Measurements from ENCODE around the gene SPINK8.

The SPINK8 gene

GRCh38 chr3:48367201-48367600 is 33.7 kb upstream of the SPINK8 start:
- H2AFZ ChIP-seq (ENCODE audit: low read length): no peak overlapping the region
- H3K4me2 ChIP-seq (ENCODE audit: low read depth, low read length, poor library complexity, severe bottlenecking): no peak overlapping the region
- peaks cover 3% of the 10 kb centered on the region; the same call in 1 of the 2 replicates for H3K9me3 ChIP-seq (ENCODE audit: insufficient read depth, low read depth, low read length)
- no peak overlapping the region for H3K4me3 ChIP-seq (ENCODE audit: low read length, poor library complexity, severe bottlenecking)
- H4K20me1 ChIP-seq (ENCODE audit: insufficient read depth, low read length, poor library complexity, severe bottlenecking): no peaks in the 10 kb centered on the region
- H3K36me3 ChIP-seq (ENCODE audit: insufficient read depth, low read length): no peaks in the 10 kb centered on the region
- H3K79me2 ChIP-seq (ENCODE audit: insufficient read depth, low read length): no peaks in the 10 kb centered on the region
- no peak overlapping the region for H3K9ac ChIP-seq (ENCODE audit: low read depth, low read length, poor library complexity, severe bottlenecking)
- TF ChIP-seq, protein P1, sequence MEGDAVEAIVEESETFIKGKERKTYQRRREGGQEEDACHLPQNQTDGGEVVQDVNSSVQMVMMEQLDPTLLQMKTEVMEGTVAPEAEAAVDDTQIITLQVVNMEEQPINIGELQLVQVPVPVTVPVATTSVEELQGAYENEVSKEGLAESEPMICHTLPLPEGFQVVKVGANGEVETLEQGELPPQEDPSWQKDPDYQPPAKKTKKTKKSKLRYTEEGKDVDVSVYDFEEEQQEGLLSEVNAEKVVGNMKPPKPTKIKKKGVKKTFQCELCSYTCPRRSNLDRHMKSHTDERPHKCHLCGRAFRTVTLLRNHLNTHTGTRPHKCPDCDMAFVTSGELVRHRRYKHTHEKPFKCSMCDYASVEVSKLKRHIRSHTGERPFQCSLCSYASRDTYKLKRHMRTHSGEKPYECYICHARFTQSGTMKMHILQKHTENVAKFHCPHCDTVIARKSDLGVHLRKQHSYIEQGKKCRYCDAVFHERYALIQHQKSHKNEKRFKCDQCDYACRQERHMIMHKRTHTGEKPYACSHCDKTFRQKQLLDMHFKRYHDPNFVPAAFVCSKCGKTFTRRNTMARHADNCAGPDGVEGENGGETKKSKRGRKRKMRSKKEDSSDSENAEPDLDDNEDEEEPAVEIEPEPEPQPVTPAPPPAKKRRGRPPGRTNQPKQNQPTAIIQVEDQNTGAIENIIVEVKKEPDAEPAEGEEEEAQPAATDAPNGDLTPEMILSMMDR (conservative IDR thresholded peaks at IDR 0.05; ENCODE audit: low read length): no peak
- no peak for TF ChIP-seq EZH2phosphoT487 (IDR thresholded peaks at IDR 0.05; ENCODE audit: borderline replicate concordance)
- H3K4me1 ChIP-seq (ENCODE audit: insufficient read depth, low read length, poor library complexity, severe bottlenecking): no peaks in the 10 kb centered on the region
- no peaks in the 10 kb centered on the region for H3K27me3 ChIP-seq (ENCODE audit: insufficient read depth, low read length, poor library complexity, severe bottlenecking)
- H3F3A ChIP-seq (ENCODE audit: low read depth): no peaks in the 10 kb centered on the region
- H3K9me2 ChIP-seq (replicated peaks; ENCODE audit: low read depth, low read length): no peaks in the 10 kb centered on the region

DNA sequence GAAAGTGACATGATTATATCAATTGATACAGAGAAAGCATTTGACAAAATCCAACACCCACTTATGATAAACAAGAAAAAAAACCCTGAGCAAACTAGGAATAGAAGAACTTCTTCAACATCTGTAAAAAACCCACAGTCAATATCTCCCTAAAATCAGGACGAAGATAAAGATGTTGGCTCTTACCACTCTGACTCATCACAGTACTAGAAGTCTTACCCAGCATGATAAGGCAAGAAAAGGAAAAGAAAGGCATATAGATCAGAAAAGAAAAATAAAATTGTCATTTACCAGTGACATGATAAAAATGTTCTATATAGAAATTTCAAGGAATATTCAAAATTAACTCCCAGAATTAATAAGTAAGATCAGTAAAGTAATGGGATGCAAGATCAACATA is 31.4 kb upstream of the SPINK8 start:
- H3K4me2 ChIP-seq (ENCODE audit: low read depth, low read length, poor library complexity, severe bottlenecking): no peak overlapping the region
- H3K4me1 ChIP-seq (ENCODE audit: insufficient read depth, low read length, poor library complexity, severe bottlenecking): no peaks in the 10 kb centered on the region
- H3K9ac ChIP-seq (ENCODE audit: low read depth, low read length, poor library complexity, severe bottlenecking): no peak overlapping the region
- H3K79me2 ChIP-seq (ENCODE audit: insufficient read depth, low read length): no peaks in the 10 kb centered on the region
- H3K4me3 ChIP-seq (ENCODE audit: low read length, poor library complexity, severe bottlenecking): no peak overlapping the region
- no peaks in the 10 kb centered on the region; the same call in 1 of the 2 replicates for H3K36me3 ChIP-seq (ENCODE audit: insufficient read depth, low read length)
- no peaks in the 10 kb centered on the region for H3F3A ChIP-seq (ENCODE audit: low read depth)
- no peaks in the 10 kb centered on the region for H3K9me2 ChIP-seq (replicated peaks; ENCODE audit: low read depth, low read length)
- H2AFZ ChIP-seq (ENCODE audit: low read length): no peak overlapping the region
- no peak for TF ChIP-seq EZH2phosphoT487 (IDR thresholded peaks at IDR 0.05; ENCODE audit: borderline replicate concordance)
- TF ChIP-seq, protein P1 (conservative IDR thresholded peaks at IDR 0.05; ENCODE audit: low read length): no peak
- H4K20me1 ChIP-seq (ENCODE audit: insufficient read depth, low read length, poor library complexity, severe bottlenecking): no peaks in the 10 kb centered on the region
- peaks cover 6% of the 10 kb centered on the region; the same call in 1 of the 2 replicates for H3K9me3 ChIP-seq (ENCODE audit: insufficient read depth, low read depth, low read length)
- H3K27me3 ChIP-seq (ENCODE audit: insufficient read depth, low read length, poor library complexity, severe bottlenecking): no peaks in the 10 kb centered on the region

- H2AFZ ChIP-seq (ENCODE audit: low read length): no peak overlapping the region
- no peaks in the 10 kb centered on the region for H3K4me1 ChIP-seq (ENCODE audit: insufficient read depth, low read length, poor library complexity, severe bottlenecking)
- H3K9ac ChIP-seq (ENCODE audit: low read depth, low read length, poor library complexity, severe bottlenecking): no peak overlapping the region
- TF ChIP-seq EZH2phosphoT487 (IDR thresholded peaks at IDR 0.05; ENCODE audit: borderline replicate concordance): no peak
- TF ChIP-seq, protein P1 (conservative IDR thresholded peaks at IDR 0.05; ENCODE audit: low read length): no peak
- peaks cover 6% of the 10 kb centered on the region; the same call in 1 of the 2 replicates for H3K9me3 ChIP-seq (ENCODE audit: insufficient read depth, low read depth, low read length)
- no peaks in the 10 kb centered on the region for H4K20me1 ChIP-seq (ENCODE audit: insufficient read depth, low read length, poor library complexity, severe bottlenecking)
- H3K36me3 ChIP-seq (ENCODE audit: insufficient read depth, low read length): no peaks in the 10 kb centered on the region; the same call in 1 of the 2 replicates
- H3K4me3 ChIP-seq (ENCODE audit: low read length, poor library complexity, severe bottlenecking): no peak overlapping the region
- H3F3A ChIP-seq (ENCODE audit: low read depth): no peaks in the 10 kb centered on the region
- H3K79me2 ChIP-seq (ENCODE audit: insufficient read depth, low read length): no peaks in the 10 kb centered on the region
- no peaks in the 10 kb centered on the region for H3K27me3 ChIP-seq (ENCODE audit: insufficient read depth, low read length, poor library complexity, severe bottlenecking)
- no peak overlapping the region for H3K4me2 ChIP-seq (ENCODE audit: low read depth, low read length, poor library complexity, severe bottlenecking)
- H3K9me2 ChIP-seq (replicated peaks; ENCODE audit: low read depth, low read length): no peaks in the 10 kb centered on the region
Observed at GRCh38 chr3:48361928-48362327, 28.5 kb upstream of the SPINK8 start.
